Stimulated activated CD4-positive, alpha-beta T cell treated with anti-CD3 and anti-CD28 coated beads, Interleukin-1b, Interleukin-23, amount 100 ng/mL, for 48 hours (primary cell): ENCODE results near the gene PELI3.

Source experiments
- DNase-seq: peaks from one replicate; pipeline ENCODE4 v3.0.0-alpha.2; 2020

PELI3 gene

GRCh38 chr11:66476173-66476840 is 9.6 kb downstream of the PELI3 start:
- no peak for DNase-seq

- DNase-seq: no peak
Measured at GRCh38 chr11:66476841-66477251, 10.1 kb downstream of the PELI3 start.

DNA sequence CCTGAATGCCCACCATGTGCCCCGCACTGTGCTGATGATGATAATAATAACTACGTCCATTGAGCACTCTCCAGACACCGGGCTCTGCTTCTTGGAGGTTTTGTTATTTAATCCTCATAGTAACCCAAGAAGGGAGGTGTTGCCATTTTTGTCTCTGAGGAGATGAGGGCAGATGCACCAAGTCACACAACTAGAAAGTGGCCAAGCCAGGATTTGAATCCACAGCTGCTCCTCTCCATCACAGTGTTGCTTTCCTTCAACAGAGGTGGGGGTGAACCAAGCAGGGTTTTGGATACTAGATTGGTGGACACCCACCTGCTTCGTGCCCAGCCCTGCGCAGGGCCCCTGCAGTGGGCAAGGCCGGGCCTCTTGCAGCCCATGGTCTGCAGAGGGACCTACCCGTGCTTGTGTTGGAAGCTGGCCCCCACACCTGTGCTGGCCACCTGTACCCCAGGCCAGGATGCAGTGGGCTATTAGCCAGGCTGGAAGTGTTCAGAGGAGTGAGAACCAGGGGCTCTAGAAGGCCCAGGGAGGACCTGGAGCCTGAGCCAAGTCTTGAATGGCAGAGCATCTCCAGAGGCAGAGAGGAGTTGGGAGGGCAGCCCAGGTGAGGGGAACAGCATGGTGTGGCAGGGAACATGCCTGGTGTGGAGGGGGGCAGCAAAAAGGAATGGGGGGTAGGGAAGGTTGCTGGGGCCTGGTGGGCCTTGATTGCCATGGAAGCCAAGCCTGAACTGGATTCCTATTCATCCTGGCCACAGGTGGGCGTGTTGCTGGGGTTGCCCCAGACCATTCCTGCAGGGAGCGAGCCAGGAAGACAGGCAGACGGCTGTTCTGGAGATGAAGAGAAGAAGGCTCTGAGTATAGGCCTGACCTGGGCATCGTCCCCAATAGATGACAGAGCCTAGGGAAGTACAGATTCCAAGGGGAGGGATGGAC is 10.8 kb downstream of the PELI3 start:
- DNase-seq: no peak

DNA sequence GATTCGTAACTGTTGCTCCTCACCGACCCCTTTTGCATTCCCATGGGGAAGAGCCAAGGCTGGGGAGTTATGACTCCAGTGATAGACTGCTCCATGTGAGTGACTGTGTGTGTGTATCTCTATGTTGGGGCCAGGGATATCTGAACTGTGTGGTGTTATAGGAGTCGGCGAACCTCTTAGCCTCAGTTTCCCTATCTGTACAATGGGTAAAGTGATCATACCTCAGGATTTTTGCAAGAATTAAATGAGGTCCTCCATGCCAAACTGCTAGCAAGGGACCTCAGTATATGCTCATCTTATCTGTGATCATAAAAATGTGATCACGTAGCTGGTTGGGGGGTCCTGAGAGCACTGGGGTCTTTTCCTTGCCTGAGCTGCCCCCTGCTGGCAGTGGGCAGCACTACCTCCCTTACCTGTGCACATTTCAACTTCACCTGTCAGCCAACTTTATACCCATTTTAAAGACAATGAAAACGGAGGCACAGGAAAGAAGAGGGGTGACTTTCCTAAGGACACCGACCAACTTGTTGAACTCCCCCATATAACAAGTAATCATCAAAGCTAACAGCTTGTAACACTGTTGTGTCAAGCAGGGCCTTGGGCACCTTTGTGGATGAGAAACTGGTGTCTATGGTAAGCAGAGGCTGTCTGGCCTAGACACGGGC is 12.2 kb downstream of the PELI3 start:
- no peak for DNase-seq

GRCh38 chr11:66479394-66480116 is 12.8 kb downstream of the PELI3 start:
- no peak for DNase-seq

GRCh38 chr11:66480117-66480938 is 13.6 kb downstream of the PELI3 start, which contains the start of gene DPP3:
Gene DPP3 (plus strand): TSS chr11:66480434. CDS start chr11:66482201, 1,767 bp downstream.
- DNase-seq: peak; percentile 97

GRCh38 chr11:66484806-66485380 is 18.2 kb downstream of the PELI3 start:
- DNase-seq: no peak

DNA sequence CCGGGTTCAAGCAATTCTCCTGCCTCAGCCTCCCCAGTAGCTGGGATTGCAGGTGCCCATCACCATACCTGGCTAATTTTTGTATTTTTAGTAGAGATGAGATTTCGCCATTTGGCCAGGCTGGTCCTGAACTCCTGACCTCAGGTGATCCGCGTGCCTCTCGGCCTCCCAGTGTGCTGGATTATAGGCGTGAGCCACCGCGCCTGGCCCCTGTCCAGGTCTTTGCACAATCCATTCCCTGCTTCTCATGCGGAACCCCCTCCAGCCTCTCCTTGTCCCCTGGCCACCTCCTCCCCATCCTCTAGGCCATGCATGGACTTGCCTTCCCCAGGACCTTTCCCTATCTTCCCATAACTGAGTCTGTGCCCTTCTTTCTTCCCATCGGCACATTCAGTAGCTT is 22.3 kb downstream of the PELI3 start:
- no peak for DNase-seq

- DNase-seq: no peak
Measured at GRCh38 chr11:66489636-66490035, 22.9 kb downstream of the PELI3 start.

DNA sequence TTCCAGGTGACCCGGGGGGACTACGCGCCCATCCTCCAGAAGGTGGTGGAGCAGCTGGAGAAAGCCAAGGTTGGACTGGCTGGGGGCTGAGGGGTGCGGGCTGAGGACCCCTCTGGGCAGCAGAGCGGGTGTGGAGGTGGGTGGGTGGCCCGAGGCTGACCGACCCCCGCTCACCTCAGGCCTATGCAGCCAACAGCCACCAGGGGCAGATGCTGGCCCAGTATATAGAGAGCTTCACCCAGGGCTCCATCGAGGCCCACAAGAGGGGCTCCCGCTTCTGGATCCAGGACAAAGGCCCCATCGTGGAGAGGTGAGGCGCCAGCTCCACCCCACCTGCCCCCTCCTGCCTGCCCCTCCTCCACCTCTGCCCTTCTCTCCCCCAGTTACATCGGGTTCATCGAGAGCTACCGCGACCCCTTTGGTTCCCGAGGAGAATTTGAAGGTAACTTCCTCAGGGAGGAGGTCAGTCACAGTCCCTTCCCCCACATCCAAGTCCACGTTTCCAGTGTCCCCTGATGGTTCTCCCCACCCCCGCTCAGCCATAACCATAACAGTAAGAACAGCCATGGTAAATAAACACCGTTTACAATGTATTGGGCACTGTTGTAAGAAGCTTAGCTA is 24.7 kb downstream of the PELI3 start:
- DNase-seq: no peak

DNA sequence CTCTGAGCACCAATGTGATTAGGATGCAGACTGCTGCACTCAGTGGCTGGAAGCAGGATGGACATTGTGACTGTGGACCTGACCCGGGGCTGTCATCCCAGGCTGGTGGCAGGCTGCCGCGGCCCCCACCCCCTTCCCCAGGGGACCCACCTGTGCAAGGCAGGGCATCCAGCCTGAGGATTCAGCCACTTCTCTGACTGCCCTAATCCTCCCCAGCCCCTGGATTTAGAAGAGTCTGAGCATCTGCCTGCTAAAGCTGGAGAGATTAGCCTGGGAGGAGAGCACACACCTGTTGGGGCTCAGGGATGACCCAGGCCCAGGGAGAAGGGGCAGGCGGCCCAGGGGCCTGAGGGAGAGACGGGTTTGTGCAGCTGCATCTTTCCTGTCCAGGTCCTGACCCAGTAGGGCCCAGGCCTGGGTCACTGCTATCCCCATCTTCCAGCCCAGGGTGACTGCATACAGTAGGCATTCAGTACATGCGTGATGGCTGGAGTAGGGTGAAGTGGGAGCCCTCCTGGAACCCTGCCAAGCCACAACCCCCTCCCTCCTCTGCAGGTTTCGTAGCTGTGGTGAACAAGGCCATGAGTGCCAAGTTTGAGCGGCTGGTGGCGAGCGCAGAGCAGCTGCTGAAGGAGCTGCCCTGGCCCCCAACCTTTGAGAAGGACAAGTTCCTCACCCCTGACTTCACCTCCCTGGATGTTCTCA is 25.6 kb downstream of the PELI3 start:
- no peak for DNase-seq

GRCh38 chr11:66493130-66493529 is 26.4 kb downstream of the PELI3 start:
- no peak for DNase-seq

GRCh38 chr11:66494458-66494857 is 27.8 kb downstream of the PELI3 start:
- no peak for DNase-seq

GRCh38 chr11:66494935-66495334 is 28.2 kb downstream of the PELI3 start:
- DNase-seq: no peak

DNA sequence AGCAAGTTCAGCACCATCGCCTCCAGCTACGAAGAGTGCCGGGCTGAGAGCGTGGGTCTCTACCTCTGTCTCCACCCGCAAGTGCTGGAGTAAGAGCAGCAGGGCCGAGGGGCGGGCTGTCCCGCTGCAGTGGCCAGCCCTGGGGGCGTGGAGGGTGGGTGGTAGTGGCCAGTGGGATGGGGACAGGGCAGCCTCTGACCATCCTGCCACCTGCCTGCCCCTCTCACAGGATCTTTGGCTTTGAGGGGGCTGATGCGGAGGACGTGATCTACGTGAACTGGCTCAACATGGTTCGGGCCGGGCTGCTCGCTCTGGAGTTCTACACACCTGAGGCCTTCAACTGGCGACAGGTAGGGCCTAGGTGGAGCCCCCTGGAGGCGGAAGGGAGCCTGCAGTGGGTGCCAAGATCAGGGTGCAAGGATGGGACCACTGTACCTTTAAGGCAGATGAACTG is 28.7 kb downstream of the PELI3 start:
- no peak for DNase-seq

GRCh38 chr11:66497206-66497605 is 30.5 kb downstream of the PELI3 start:
- no peak for DNase-seq

DNA sequence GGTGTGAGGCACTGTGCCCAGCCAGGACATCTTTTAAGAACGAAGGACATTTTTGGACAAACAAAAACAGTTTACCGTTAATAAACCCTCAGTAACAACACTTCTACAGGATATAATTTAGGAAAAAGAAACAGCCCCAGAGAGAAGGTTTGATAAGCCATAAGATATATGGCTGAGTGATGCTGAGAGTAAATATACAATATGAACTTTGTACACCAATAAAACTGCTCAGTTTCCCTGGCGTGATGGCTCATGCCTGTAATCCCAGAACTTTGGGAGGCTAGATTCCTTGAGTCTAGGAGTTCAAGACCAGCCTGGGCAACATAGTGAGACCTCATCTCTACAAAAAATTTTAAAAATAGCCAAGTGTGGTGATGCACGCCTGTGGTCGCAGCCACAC is 31.8 kb downstream of the PELI3 start:
- DNase-seq: no peak

- DNase-seq: no peak
Measured at GRCh38 chr11:66505276-66505816, 38.6 kb downstream of the PELI3 start.

GRCh38 chr11:66509131-66509561 is 42.4 kb downstream of the PELI3 start:
- DNase-seq: peak; percentile 10
